Endothelial cell of hepatic sinusoid (primary cell): Measurements from ENCODE around the gene ANTXR2.

Experiments used
- in situ Hi-C: cut with HindIII; loops from 2 replicates; pipeline ENCODE4 v1.10.0; 2017; ENCODE audit warnings: low sequenced_read_pairs

The ANTXR2 gene

DNA sequence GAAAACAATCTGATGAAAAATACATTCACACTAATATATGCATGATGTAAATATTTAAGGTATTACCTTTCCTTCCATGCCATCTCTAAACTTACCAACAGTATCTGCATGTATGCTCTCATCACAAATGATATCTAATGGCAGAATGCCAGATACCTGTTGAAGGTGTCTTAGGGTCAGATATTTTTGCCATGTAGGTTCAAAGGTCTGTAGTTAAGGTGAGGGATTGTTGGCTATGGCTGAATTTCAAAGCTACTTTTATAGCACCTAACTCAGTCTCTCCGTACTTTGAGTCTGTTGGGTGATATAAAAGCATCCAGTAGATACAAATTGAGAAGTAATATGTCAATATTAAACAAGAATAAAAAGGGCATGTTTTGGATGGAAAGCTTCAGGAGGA is 19.8 kb upstream of the ANTXR2 start:
- in situ Hi-C loops: no loop called here

DNA sequence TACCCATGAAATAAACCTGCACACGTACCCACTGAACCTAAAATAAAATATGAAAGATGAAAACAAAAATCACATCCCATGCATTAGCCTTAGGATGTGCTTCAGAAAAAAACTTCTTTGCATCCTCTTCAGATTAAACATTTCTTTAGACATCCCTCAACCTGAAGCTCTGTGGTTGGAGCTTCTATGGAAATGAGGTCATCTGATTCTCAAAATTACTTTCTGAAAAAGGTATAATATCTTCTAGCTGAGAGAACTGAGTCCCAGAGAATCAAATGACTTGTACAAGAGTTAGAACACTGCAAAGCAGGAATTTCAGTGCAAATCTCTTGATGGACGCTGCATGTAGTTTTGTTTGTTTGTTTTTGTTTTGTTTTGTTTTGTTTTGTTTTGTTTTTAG is 19.1 kb upstream of the ANTXR2 start:
- in situ Hi-C loops: no loop called here

DNA sequence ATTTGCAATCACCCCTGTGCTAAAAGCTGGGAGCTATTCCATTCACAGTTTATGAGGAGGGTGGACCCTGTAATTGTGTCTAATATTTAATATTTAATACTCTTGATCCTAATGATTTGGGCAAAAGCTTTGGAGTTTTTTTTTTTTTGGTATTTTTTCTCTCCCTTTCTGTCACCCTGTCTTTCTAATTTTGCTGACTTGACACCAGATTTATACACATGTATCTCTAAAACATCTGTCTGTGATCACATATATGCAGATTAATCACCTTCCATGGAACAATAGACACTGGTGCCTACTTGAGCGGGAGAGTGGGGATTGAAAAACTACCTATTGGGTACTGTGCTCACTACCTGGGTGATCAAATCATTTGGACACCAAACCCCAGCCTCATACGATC is 18.7 kb upstream of the ANTXR2 start:
- in situ Hi-C loops: no loop called here

- in situ Hi-C loops: no loop called here
Observed at GRCh38 chr4:80091184-80091583, 18.2 kb upstream of the ANTXR2 start.

- in situ Hi-C loops: no loop called here
Observed at GRCh38 chr4:80090090-80090489, 17.1 kb upstream of the ANTXR2 start.

DNA sequence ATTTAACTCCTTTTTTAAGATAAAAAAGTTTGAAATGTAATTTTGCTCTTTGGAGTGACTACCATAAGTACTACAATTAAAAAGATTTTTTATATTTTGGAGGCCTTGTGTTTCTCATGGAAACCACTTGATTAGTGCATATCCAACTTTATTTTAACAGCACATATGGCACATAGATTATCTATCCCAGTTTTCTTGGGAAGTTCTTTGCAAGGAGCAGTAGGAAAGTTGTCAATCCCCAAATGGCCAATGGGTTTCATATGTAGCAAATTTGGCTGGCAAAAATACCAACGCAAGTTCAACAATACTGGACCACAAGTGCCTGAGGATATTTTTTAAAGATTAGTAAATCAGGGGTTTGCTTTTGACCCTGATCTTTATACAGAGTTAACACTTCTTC is 15.4 kb upstream of the ANTXR2 start:
- in situ Hi-C loops: no loop called here

DNA sequence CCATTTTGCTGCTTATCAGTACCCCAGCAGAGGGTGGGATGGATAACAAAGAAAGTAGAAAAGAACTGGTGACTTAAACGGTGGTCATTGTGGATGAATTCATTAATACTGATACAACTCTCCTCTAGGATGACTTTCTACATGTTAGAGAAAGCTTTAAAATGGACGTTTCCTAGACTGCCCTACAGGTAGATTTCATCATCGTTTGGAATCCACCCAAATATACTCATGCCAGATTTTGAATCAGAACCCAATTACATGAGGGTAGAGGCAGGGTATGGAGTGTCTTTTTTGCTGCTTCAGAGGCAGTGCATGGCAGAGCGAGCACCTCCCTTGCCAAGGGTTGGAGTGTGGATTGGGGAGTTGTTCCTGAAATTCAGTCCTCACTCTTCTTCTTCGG is 13.3 kb upstream of the ANTXR2 start:
- in situ Hi-C loops: no loop called here

GRCh38 chr4:80085081-80085480 is 12.1 kb upstream of the ANTXR2 start:
- in situ Hi-C loops: no loop called here

DNA sequence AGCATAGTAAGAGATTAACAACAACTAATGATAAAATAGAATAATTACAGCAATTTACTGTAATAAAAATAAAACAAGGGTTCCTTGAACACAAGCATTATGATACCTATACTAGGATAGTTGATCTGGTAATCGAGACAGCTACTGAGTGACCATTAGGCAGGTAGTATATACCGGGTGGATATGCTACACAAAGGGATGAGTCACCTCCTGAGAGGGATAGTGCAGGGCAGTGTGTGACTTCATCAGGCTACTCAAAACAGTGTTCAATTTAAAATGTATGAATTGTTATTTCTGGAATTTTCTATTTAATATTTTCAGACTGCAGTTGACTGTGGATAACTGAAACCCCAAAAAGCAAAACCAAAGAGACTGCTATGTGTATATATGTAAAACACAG is 9.7 kb upstream of the ANTXR2 start:
- in situ Hi-C loops: no loop called here

DNA sequence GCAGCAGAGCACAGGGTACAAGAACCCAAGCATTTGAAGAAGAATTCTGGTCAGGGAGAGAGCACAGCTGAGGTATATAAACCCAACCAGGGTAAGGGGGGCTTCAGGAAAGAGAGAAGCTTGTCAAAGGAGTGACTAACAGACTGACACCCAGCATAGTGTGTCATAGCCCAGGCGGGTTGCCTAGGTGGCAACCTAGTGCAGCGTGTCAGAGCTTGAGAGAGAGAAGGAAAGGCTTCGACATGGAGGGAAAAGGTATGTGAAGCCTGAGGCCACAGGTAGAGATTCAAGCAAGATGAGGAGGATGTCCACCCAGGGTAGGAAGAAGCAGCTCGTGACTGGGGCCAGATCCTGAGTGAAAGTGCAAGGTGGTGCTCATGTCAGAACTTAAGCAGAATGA is 8.5 kb upstream of the ANTXR2 start:
- in situ Hi-C loops: no loop called here

DNA sequence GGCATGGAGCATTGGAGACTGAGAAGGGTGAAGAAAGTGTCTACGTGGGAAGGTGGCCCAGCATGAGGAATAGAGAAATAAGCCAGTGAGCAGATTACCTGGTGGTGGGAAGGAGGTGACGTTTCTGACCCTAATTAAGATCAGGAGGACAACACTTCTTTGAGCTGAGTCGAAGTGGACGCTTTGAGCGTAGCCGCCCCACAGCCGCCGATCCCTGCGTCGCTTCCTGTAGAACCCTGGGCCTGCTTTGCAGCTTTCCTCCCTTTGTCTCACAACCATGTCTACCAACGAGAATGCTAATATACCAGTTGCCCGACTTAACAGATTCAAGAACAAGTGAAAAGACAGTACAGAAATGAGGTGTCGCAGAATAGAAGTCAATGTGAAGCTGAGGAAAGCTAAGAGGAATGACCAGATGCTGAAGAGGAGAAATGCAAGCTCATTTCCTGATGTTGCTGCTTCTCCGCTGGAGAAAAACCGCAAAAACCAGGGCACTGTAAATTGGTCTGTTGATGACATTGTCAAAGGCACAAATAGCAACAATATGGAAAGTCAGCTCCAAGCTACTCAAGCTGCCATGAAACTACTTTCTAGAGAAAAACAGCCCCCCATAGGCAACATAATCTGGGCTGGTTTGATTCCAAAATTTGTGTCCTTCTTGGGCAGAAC is 6.4 kb upstream of the ANTXR2 start:
- in situ Hi-C loops: no loop called here

- in situ Hi-C loops: no loop called here
Observed at GRCh38 chr4:80078346-80079092, 5.5 kb upstream of the ANTXR2 start.

DNA sequence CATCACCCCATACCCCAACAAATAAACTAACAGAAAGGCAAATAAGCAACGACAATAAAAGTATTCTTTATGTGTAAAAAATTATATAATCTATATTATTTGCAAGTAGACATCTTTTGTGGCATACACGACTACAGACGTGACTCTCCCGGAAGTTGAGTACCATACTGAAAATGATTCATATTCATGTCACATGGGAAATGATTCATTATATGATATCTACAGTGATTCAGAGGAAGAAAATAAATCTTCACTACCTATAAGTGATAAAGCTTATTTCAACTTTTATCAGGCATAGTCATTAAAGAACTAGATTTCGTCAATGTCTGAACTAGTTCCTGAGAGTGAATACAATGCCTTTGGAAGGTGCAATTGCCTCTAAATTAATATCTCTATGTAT is 4.6 kb upstream of the ANTXR2 start:
- in situ Hi-C loops: no loop called here

DNA sequence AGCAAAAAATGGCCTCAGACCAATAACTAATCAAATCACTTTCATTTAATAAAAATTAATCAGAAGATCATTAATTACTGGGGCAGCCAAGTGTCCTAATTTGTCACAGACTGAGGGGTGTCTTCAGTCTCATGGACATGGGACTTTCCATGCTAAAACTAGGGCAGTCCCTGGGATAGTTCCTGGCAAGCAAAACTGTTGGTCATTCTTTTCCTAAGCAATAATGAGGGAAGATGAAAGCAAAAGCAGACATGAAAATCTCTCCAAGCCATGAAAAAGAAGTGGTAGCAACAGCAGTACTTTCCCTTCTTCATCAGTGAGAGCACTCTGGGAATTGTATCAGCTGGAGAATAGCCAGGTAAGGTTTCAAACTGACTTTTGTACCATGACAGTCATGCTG is 3.7 kb upstream of the ANTXR2 start:
- in situ Hi-C loops: no loop called here

- in situ Hi-C loops: no loop called here
Observed at GRCh38 chr4:80075995-80076675, 3.1 kb upstream of the ANTXR2 start.

DNA sequence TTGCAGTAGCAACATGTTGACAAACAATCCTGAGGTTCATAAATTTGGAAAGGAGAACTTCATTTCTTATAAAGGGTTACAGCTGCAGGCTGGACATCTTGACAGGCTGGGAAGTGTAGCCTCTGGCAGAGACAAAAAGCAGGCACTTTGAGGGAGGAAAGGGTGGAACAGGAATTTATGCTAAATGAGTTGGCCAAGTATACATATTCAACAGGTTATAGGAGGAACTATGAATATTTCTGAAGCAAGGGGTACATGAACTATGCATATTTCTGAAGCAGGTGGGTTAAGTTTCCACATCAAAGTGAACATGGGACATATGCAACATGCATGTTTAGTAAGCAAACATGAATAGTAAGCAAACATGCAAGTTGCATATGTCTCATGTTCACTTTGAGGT is 1.6 kb upstream of the ANTXR2 start:
- in situ Hi-C loops: no loop called here

DNA sequence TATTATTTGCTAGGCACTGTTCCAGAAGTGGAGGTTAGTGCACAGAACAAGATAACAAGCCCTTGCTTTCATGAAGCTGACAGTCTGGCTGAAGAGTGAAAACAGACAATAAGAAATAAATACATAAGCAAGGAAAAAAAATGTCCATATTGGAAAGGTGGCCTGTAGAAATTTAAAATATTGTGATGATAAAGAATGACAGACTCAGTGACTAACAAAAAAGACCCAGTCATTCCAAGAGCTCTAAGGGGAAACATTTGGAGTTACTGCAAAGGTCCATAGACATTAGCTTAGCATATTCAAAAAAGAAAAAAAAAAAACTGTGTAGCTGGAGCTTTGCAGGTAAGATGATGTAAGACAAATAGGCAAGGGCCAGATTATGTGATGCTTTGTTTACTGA is 1.0 kb upstream of the ANTXR2 start:
- in situ Hi-C loops: no loop called here

DNA sequence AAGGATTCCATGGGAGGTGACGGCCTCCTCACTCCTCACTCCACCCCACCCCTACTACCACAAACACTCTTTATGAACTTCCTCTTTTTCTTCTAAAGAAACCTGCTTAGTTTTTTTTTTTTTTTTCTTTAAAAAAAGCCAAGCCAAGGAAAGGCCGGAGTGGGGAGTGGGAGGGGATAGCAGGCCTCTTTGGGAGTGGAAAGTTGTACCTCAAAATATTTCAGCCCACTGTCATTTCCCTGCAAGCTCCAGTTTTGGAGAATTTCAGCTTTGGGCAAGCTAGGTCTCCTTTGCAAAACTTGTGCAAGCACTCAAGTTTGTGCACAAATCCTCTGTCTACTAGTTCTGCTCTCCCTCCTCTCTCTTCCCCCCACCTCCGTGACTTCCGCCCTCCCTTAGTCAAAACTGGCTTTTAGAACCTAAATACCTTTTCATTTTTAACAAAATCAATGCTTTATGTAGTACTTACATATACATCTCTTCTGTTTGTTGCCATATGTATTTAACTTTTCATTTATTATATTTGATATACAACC is 512 bp upstream of the ANTXR2 start:
- in situ Hi-C loops: no loop called here

- in situ Hi-C loops: no loop called here
Observed at GRCh38 chr4:80072228-80072743, 743 bp downstream of the ANTXR2 start.

GRCh38 chr4:80071604-80072227 is 1.3 kb downstream of the ANTXR2 start:
- in situ Hi-C loops: no loop called here

GRCh38 chr4:80070880-80071603 is 2.0 kb downstream of the ANTXR2 start:
- in situ Hi-C loops: no loop called here
